K562 (cell line): ENCODE measurements around the gene FLVCR2. TPM values are rescaled to one million over a fixed set of nuclear protein-coding genes. Genes with fewer than 3 reads are reported as not detected.

Experiments
- ATF4 ChIP-seq: fragments of 450-650 bp; formaldehyde crosslinking; IDR thresholded peaks from 2 replicates; pipeline ENCODE4 v1.4.0; 2022; ENCODE audit warnings: mild to moderate bottlenecking, moderate library complexity
- CREB1 ChIP-seq, 2 experiments: sonication (generic) in 1 of 2; formaldehyde crosslinking in 1 of 2; IDR thresholded peaks; 2 replicates each; pipeline versions ENCODE4 v1.6.1 to v1.8.0; 2012 to 2022; ENCODE audit warnings: inconsistent platforms in 1 of 2, mild to moderate bottlenecking in 1 of 2, missing genetic modification reagents in 1 of 2, moderate library complexity in 1 of 2
- FOXJ2 ChIP-seq: fragments of 200-800 bp; sonication (Bioruptor generic); IDR thresholded peaks from 2 replicates; pipeline ENCODE4 v1.6.1; 2016; ENCODE audit warnings: missing genetic modification characterization, missing compliant biosample characterization
- HMGN3 ChIP-seq: IDR thresholded peaks from 2 replicates; pipeline ENCODE4 v1.6.1; 2011; ENCODE audit warnings: borderline replicate concordance, low read depth, mild to moderate bottlenecking, mixed read lengths, low read length; ENCODE audit not compliant: insufficient read length; ENCODE audit errors: extremely low read depth
- POLR2A ChIP-seq: fragments of 450-650 bp; conservative IDR thresholded peaks from 2 replicates; pipeline ENCODE4 v1.6.1; 2016
- POLR2B ChIP-seq: fragments of 450-650 bp; IDR thresholded peaks from 2 replicates; pipeline ENCODE4 v1.6.1; 2018; ENCODE audit warnings: low read depth; ENCODE audit not compliant: partially characterized antibody
- SIN3B ChIP-seq: fragments of 450-650 bp; IDR thresholded peaks from 2 replicates; pipeline ENCODE4 v1.6.1; 2017; ENCODE audit warnings: low read depth, mild to moderate bottlenecking, moderate library complexity
- SRSF3 ChIP-seq: fragments of 200-400 bp; formaldehyde crosslinking; IDR thresholded peaks from 2 replicates; pipeline ENCODE4 v1.6.1; 2016; ENCODE audit warnings: mild to moderate bottlenecking, low read length, moderate library complexity; ENCODE audit not compliant: insufficient read depth
- SUPT5H ChIP-seq: fragments of 450-650 bp; IDR thresholded peaks from 2 replicates; pipeline ENCODE4 v1.6.1; 2016
- TCF7L2 ChIP-seq: fragments of 150-350 bp; IDR thresholded peaks from 2 replicates; pipeline ENCODE4 v1.6.1; 2016; ENCODE audit warnings: low read depth, mild to moderate bottlenecking, low read length, moderate library complexity
- ZBTB17 ChIP-seq: fragments of 450-650 bp; formaldehyde crosslinking; IDR thresholded peaks from 2 replicates; pipeline ENCODE4 v1.4.0; 2020; ENCODE audit warnings: mild to moderate bottlenecking
- ZEB2 ChIP-seq: fragments of 450-650 bp; IDR thresholded peaks from 2 replicates; pipeline ENCODE4 v1.6.1; 2016
- ZNF384 ChIP-seq: IDR thresholded peaks from 2 replicates; pipeline ENCODE4 v1.6.1; 2012; ENCODE audit warnings: low read depth, low read length, improper control_type of control experiment
- ZNF707 ChIP-seq: fragments of 250-450 bp; sonication (Bioruptor Pico); conservative IDR thresholded peaks from 2 replicates; pipeline ENCODE4 v1.8.0; 2022; ENCODE audit warnings: inconsistent platforms, mild to moderate bottlenecking, moderate library complexity
- ZNF766 ChIP-seq: fragments of 200-800 bp; sonication (Bioruptor generic); conservative IDR thresholded peaks from 2 replicates; pipeline ENCODE4 v1.6.1; 2016; ENCODE audit warnings: missing genetic modification characterization, missing compliant biosample characterization
- polyA plus RNA-seq, 8 experiments: library from polyadenylated mRNA; depleted of rRNA in 4 of 8; stranded (reverse) in 5 of 8; unstranded in 3 of 8; fragments of >200 nt; fragmentation: Nextera tagmentation in 2 of 8; fragmentation: Illumina TruSeq in 1 of 8; extraction: Ambion mirVana in 2 of 8; extraction: Trizol in 1 of 8; gene quantifications; 2 replicates each; pipeline versions ENCODE4 v1.2.1 to v1.2.3, GENCODE V29; 2011 to 2014; ENCODE audit warnings: inconsistent platforms in 1 of 8, missing spikeins in 1 of 8
- total RNA-seq, 7 experiments: library from RNA; depleted of rRNA in 6 of 7; stranded (reverse); fragments of >200 nt in 6 of 7; fragmentation: Illumina TruSeq in 2 of 7; extraction: Trizol in 2 of 7; gene quantifications; 2 replicates each; pipeline versions ENCODE4 v1.2.1 to v1.2.3, GENCODE V29; 2011 to 2021; ENCODE audit warnings: low replicate concordance in 1 of 7
- TF ChIP-seq, protein P1 (sequence below): fragments of 450-650 bp; IDR thresholded peaks from 2 replicates; pipeline ENCODE4 v1.6.1; 2016; ENCODE audit warnings: mild to moderate bottlenecking, moderate library complexity

The FLVCR2 gene
- total and polyA plus RNA-seq, 9 of the 15 experiments (the other 6 are each of a cell fraction or from before 2014, with no cell fraction given), result 1.5 TPM; not detected in 8

- TF ChIP-seq, protein P1, sequence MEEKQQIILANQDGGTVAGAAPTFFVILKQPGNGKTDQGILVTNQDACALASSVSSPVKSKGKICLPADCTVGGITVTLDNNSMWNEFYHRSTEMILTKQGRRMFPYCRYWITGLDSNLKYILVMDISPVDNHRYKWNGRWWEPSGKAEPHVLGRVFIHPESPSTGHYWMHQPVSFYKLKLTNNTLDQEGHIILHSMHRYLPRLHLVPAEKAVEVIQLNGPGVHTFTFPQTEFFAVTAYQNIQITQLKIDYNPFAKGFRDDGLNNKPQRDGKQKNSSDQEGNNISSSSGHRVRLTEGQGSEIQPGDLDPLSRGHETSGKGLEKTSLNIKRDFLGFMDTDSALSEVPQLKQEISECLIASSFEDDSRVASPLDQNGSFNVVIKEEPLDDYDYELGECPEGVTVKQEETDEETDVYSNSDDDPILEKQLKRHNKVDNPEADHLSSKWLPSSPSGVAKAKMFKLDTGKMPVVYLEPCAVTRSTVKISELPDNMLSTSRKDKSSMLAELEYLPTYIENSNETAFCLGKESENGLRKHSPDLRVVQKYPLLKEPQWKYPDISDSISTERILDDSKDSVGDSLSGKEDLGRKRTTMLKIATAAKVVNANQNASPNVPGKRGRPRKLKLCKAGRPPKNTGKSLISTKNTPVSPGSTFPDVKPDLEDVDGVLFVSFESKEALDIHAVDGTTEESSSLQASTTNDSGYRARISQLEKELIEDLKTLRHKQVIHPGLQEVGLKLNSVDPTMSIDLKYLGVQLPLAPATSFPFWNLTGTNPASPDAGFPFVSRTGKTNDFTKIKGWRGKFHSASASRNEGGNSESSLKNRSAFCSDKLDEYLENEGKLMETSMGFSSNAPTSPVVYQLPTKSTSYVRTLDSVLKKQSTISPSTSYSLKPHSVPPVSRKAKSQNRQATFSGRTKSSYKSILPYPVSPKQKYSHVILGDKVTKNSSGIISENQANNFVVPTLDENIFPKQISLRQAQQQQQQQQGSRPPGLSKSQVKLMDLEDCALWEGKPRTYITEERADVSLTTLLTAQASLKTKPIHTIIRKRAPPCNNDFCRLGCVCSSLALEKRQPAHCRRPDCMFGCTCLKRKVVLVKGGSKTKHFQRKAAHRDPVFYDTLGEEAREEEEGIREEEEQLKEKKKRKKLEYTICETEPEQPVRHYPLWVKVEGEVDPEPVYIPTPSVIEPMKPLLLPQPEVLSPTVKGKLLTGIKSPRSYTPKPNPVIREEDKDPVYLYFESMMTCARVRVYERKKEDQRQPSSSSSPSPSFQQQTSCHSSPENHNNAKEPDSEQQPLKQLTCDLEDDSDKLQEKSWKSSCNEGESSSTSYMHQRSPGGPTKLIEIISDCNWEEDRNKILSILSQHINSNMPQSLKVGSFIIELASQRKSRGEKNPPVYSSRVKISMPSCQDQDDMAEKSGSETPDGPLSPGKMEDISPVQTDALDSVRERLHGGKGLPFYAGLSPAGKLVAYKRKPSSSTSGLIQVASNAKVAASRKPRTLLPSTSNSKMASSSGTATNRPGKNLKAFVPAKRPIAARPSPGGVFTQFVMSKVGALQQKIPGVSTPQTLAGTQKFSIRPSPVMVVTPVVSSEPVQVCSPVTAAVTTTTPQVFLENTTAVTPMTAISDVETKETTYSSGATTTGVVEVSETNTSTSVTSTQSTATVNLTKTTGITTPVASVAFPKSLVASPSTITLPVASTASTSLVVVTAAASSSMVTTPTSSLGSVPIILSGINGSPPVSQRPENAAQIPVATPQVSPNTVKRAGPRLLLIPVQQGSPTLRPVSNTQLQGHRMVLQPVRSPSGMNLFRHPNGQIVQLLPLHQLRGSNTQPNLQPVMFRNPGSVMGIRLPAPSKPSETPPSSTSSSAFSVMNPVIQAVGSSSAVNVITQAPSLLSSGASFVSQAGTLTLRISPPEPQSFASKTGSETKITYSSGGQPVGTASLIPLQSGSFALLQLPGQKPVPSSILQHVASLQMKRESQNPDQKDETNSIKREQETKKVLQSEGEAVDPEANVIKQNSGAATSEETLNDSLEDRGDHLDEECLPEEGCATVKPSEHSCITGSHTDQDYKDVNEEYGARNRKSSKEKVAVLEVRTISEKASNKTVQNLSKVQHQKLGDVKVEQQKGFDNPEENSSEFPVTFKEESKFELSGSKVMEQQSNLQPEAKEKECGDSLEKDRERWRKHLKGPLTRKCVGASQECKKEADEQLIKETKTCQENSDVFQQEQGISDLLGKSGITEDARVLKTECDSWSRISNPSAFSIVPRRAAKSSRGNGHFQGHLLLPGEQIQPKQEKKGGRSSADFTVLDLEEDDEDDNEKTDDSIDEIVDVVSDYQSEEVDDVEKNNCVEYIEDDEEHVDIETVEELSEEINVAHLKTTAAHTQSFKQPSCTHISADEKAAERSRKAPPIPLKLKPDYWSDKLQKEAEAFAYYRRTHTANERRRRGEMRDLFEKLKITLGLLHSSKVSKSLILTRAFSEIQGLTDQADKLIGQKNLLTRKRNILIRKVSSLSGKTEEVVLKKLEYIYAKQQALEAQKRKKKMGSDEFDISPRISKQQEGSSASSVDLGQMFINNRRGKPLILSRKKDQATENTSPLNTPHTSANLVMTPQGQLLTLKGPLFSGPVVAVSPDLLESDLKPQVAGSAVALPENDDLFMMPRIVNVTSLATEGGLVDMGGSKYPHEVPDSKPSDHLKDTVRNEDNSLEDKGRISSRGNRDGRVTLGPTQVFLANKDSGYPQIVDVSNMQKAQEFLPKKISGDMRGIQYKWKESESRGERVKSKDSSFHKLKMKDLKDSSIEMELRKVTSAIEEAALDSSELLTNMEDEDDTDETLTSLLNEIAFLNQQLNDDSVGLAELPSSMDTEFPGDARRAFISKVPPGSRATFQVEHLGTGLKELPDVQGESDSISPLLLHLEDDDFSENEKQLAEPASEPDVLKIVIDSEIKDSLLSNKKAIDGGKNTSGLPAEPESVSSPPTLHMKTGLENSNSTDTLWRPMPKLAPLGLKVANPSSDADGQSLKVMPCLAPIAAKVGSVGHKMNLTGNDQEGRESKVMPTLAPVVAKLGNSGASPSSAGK, result no peak
- TF ChIP-seq ZNF384, result peak; percentile 99
- TF ChIP-seq ZNF766 (CRISPR knock-in tag), result 0 out of 2 replicates have a peak, but pooled peaks have one; percentile 26
- no peak for TF ChIP-seq ZNF707 (CRISPR knock-in tag)
- peak; percentile 32 for TF ChIP-seq ZEB2
- TF ChIP-seq SIN3B, result peak; percentile 48; the same call in 1 of the 2 replicates
- peak; percentile 94 for TF ChIP-seq FOXJ2
- TF ChIP-seq SUPT5H, result peak; percentile 73
- TF ChIP-seq POLR2B, result peak; percentile 51
- TF ChIP-seq SRSF3, result no peak
- TF ChIP-seq POLR2A, result peak; percentile 78
- TF ChIP-seq TCF7L2, result no peak
- no peak for TF ChIP-seq ZBTB17 (CRISPR knock-in tag)
- TF ChIP-seq ATF4 (CRISPR knock-in tag), result no peak
- TF ChIP-seq CREB1 (IDR thresholded peaks at IDR 0.05), result peak; percentile 95
- peak; percentile 95 for TF ChIP-seq CREB1 (CRISPR knock-in tag; IDR thresholded peaks at IDR 0.05)
- peak; percentile 21 for TF ChIP-seq HMGN3
Measured at GRCh38 chr14:75660630-75661498, 82.4 kb downstream of the FLVCR2 start, which contains the start of the genes ERG28 and TTLL5 (continued).
